HEK293 (cell line): ENCODE results near the gene TIMM17A.

Source experiments
- CTCF ChIA-PET: fragments of 350-600 bp; formaldehyde crosslinking; extraction: SDS; loops from one replicate; lab custom pipeline; 2021; ENCODE audit warnings: antibody characterized with exemption; lab: Yijun Ruan, JAX
- POLR2A ChIA-PET: fragments of 300-600 bp; formaldehyde crosslinking; extraction: SDS; loops from one replicate; lab custom pipeline; 2020; ENCODE audit warnings: antibody characterized with exemption, inconsistent platforms; lab: Yijun Ruan, JAX
- H3K27ac ChIP-seq: fragments of 200-500 bp; sonication (Bioruptor generic); 2 replicates; pipeline ENCODE4 v1.5.1; 2014; ENCODE audit warnings: low read depth, low read length, control low read depth, inconsistent platforms; ENCODE audit errors: extremely low read depth
- H3K36me3 ChIP-seq, 2 experiments: fragments of 200-500 bp in 1 of 2; sonication (Bioruptor generic) in 1 of 2; 1 replicate in 1 of 2; 2 replicates in 1 of 2; pipeline ENCODE4 v1.5.1; 2014 to 2017; ENCODE audit warnings: inconsistent platforms in 2 of 2, low read length in 2 of 2; ENCODE audit not compliant: control insufficient read depth in 2 of 2, insufficient read depth in 1 of 2
- H3K4me1 ChIP-seq: fragments of 200-500 bp; sonication (Bioruptor generic); 2 replicates; pipeline ENCODE4 v1.5.1; 2014; ENCODE audit warnings: mild to moderate bottlenecking, low read length, inconsistent platforms; ENCODE audit not compliant: control insufficient read depth, insufficient read depth
- H3K4me3 ChIP-seq: 2 replicates; pipeline ENCODE4 v1.5.1; 2011; ENCODE audit warnings: low read depth, mild to moderate bottlenecking, control low read depth, low read length, moderate library complexity
- H3K9me3 ChIP-seq: fragments of 200-500 bp; sonication (Bioruptor generic); 2 replicates; pipeline ENCODE4 v1.5.1; 2014; ENCODE audit warnings: low read depth, low read length, inconsistent platforms; ENCODE audit not compliant: control insufficient read depth, insufficient read depth
- GFI1B ChIP-seq: fragments of 450-650 bp; formaldehyde crosslinking; IDR thresholded peaks from 2 replicates; pipeline ENCODE4 v1.5.1; 2016; ENCODE audit warnings: missing biosample characterization, missing genetic modification characterization
- GLI2 ChIP-seq: fragments of 450-650 bp; formaldehyde crosslinking; IDR thresholded peaks from 2 replicates; pipeline ENCODE4; 2017; ENCODE audit warnings: missing biosample characterization, missing genetic modification characterization, low read depth, borderline replicate concordance
- GLI4 ChIP-seq: fragments of 450-650 bp; formaldehyde crosslinking; IDR thresholded peaks from 2 replicates; pipeline ENCODE4 v1.5.1; 2016; ENCODE audit warnings: missing biosample characterization, missing genetic modification characterization
- KLF7 ChIP-seq: fragments of 450-650 bp; formaldehyde crosslinking; IDR thresholded peaks from 2 replicates; pipeline ENCODE4 v1.5.1; 2016; ENCODE audit warnings: missing biosample characterization, missing genetic modification characterization, borderline replicate concordance
- REST ChIP-seq: fragments of 450-650 bp; formaldehyde crosslinking; IDR thresholded peaks from 2 replicates; pipeline ENCODE4 v1.5.1; 2016; ENCODE audit warnings: missing biosample characterization, missing genetic modification characterization
- TRIM28 ChIP-seq: IDR thresholded peaks from 2 replicates; pipeline ENCODE4 v1.6.1; 2011; ENCODE audit warnings: low read length, control low read depth, borderline replicate concordance
- ZBTB11 ChIP-seq: fragments of 450-650 bp; formaldehyde crosslinking; conservative IDR thresholded peaks from 2 replicates; pipeline ENCODE4 v1.5.1; 2016; ENCODE audit warnings: low read depth, missing biosample characterization, missing genetic modification characterization
- ZBTB26 ChIP-seq: fragments of 450-650 bp; formaldehyde crosslinking; optimal IDR thresholded peaks from 2 replicates; pipeline ENCODE3; 2016; ENCODE audit warnings: missing biosample characterization, mild to moderate bottlenecking, missing genetic modification characterization
- ZNF133 ChIP-seq: fragments of 450-650 bp; formaldehyde crosslinking; IDR thresholded peaks from 2 replicates; pipeline ENCODE4 v1.5.1; 2016; ENCODE audit warnings: missing biosample characterization, missing genetic modification characterization
- ZNF138 ChIP-seq: fragments of 450-650 bp; formaldehyde crosslinking; IDR thresholded peaks from 2 replicates; pipeline ENCODE4 v1.5.1; 2016; ENCODE audit warnings: missing biosample characterization, missing genetic modification characterization, borderline replicate concordance
- ZNF140 ChIP-seq: fragments of 450-650 bp; formaldehyde crosslinking; IDR thresholded peaks from 2 replicates; pipeline ENCODE4 v1.5.1; 2016; ENCODE audit warnings: missing biosample characterization, missing genetic modification characterization
- ZNF19 ChIP-seq: fragments of 450-650 bp; formaldehyde crosslinking; IDR thresholded peaks from 2 replicates; pipeline ENCODE4; 2016; ENCODE audit warnings: missing biosample characterization, missing genetic modification characterization, low read depth
- ZNF24 ChIP-seq: fragments of 450-650 bp; formaldehyde crosslinking; IDR thresholded peaks from 2 replicates; pipeline ENCODE4 v1.5.1; 2016; ENCODE audit warnings: missing biosample characterization, missing genetic modification characterization
- ZNF426 ChIP-seq: fragments of 450-650 bp; formaldehyde crosslinking; IDR thresholded peaks from 2 replicates; pipeline ENCODE4 v1.5.1; 2017; ENCODE audit warnings: missing biosample characterization, missing genetic modification characterization, mild to moderate bottlenecking, inconsistent platforms, moderate library complexity
- ZNF433 ChIP-seq: fragments of 450-650 bp; formaldehyde crosslinking; IDR thresholded peaks from 2 replicates; pipeline ENCODE4 v1.5.1; 2016; ENCODE audit warnings: missing biosample characterization, missing genetic modification characterization, low read depth
- ZNF48 ChIP-seq: fragments of 450-650 bp; formaldehyde crosslinking; IDR thresholded peaks from 2 replicates; pipeline ENCODE4 v1.5.1; 2016; ENCODE audit warnings: missing biosample characterization, missing genetic modification characterization
- ZNF488 ChIP-seq: fragments of 450-650 bp; formaldehyde crosslinking; IDR thresholded peaks from 2 replicates; pipeline ENCODE4 v1.5.1; 2016; ENCODE audit warnings: missing biosample characterization, missing genetic modification characterization
- ZNF510 ChIP-seq: fragments of 450-650 bp; formaldehyde crosslinking; IDR thresholded peaks from 2 replicates; pipeline ENCODE4 v1.5.1; 2018; ENCODE audit warnings: mild to moderate bottlenecking, missing genetic modification characterization, missing biosample characterization; ENCODE audit not compliant: insufficient replicate concordance
- ZNF513 ChIP-seq: fragments of 450-650 bp; IDR thresholded peaks from 2 replicates; pipeline ENCODE4 v1.5.1; 2018; ENCODE audit warnings: missing biosample characterization, missing genetic modification characterization
- ZNF645 ChIP-seq: fragments of 450-650 bp; formaldehyde crosslinking; IDR thresholded peaks from 2 replicates; pipeline ENCODE4; 2016; ENCODE audit warnings: missing biosample characterization, missing genetic modification characterization
- ZNF654 ChIP-seq: fragments of 450-650 bp; formaldehyde crosslinking; IDR thresholded peaks from 2 replicates; pipeline ENCODE4 v1.5.1; 2016; ENCODE audit warnings: low read depth, missing biosample characterization, missing genetic modification characterization
- ZNF707 ChIP-seq: fragments of 450-650 bp; formaldehyde crosslinking; IDR thresholded peaks from 2 replicates; pipeline ENCODE4 v1.5.1; 2016; ENCODE audit warnings: missing biosample characterization, missing genetic modification characterization
- ZNF785 ChIP-seq: fragments of 450-650 bp; formaldehyde crosslinking; IDR thresholded peaks from 2 replicates; pipeline ENCODE4 v1.5.1; 2016; ENCODE audit warnings: missing biosample characterization, missing genetic modification characterization

TIMM17A gene

GRCh38 chr1:201944002-201944401, 11.3 kb upstream of the TIMM17A start:
- Histone ChIP-seq H3K27ac (no peak overlapping the region), H3K36me3 (no peaks in the 10 kb centered on the region), H3K4me3 (no peak overlapping the region)
- CTCF ChIA-PET, result interaction anchor here (0.6 to 2.6 kb wide), 3 partner anchors 10 to 81 kb away, joined by 3 to 11 read pairs (median 5); no protein-coding TSS in a partner anchor
- TF ChIP-seq ZNF645, result no peak
- TF ChIP-seq ZNF654 (tag by site-specific recombination), result no peak
- TF ChIP-seq ZNF488 (tag by site-specific recombination), result no peak
- no peak for TF ChIP-seq ZNF433 (tag by site-specific recombination)
- TF ChIP-seq ZNF133, result no peak
- no peak for TF ChIP-seq ZNF19 (tag by site-specific recombination)
- TF ChIP-seq ZNF140 (tag by site-specific recombination), result no peak
- TF ChIP-seq GLI4 (tag by site-specific recombination), result no peak
- no peak for TF ChIP-seq REST (tag by site-specific recombination)
- no peak for TF ChIP-seq GLI2 (tag by site-specific recombination)
- no peak for TF ChIP-seq GFI1B (tag by site-specific recombination)
- TF ChIP-seq ZBTB11 (tag by site-specific recombination), result no peak
- TF ChIP-seq, all 188 proteins: peak for 0
- Histone ChIP-seq H3K9me3 (no peaks in the 10 kb centered on the region), H3K4me1 (no peaks in the 10 kb centered on the region)
- POLR2A ChIA-PET, result no interaction called here

GRCh38 chr1:201944639-201945038, 10.7 kb upstream of the TIMM17A start:
- H3K4me1 ChIP-seq, result no peaks in the 10 kb centered on the region
- H3K36me3 ChIP-seq, result no peaks in the 10 kb centered on the region
- no peaks in the 10 kb centered on the region for H3K9me3 ChIP-seq
- H3K4me3 ChIP-seq, result no peak overlapping the region
- POLR2A ChIA-PET, result no interaction called here
- H3K27ac ChIP-seq, result no peak overlapping the region
- CTCF ChIA-PET, result interaction anchor here (1.3 to 2.9 kb wide), 5 partner anchors 11 to 49 kb away, joined by 3 to 31 read pairs (median 7); no protein-coding TSS in a partner anchor
- TF ChIP-seq ZNF48 (tag by site-specific recombination), result no peak
- no peak for TF ChIP-seq ZNF707
- TF ChIP-seq ZNF785, result no peak
- no peak for TF ChIP-seq ZNF138 (tag by site-specific recombination)
- TF ChIP-seq ZNF513 (tag by site-specific recombination), result no peak
- no peak for TF ChIP-seq ZNF510 (tag by site-specific recombination)
- no peak for TF ChIP-seq ZBTB26 (tag by site-specific recombination)
- TF ChIP-seq TRIM28, result no peak
- TF ChIP-seq ZNF24, result no peak
- no peak for TF ChIP-seq ZNF426
- no peak for TF ChIP-seq KLF7
